G401 (cell line): ENCODE data around the gene FAM13B. TPM values are rescaled to one million over a fixed set of nuclear protein-coding genes. Genes with fewer than 3 reads are reported as not detected.

ENCODE experiments used
- DNase-seq: peaks from one replicate; pipeline ENCODE4 v3.0.0-alpha.2; 2015; ENCODE audit warnings: low spot score
- in situ Hi-C: cut with HindIII; loops from 2 replicates; pipeline ENCODE4 v1.10.0; 2016; ENCODE audit warnings: low sequenced_read_pairs, mixed read lengths
- total RNA-seq: library from RNA; depleted of rRNA; stranded (reverse); fragments of >200 nt; shearing (Covaris generic); gene quantifications from 2 replicates; pipeline ENCODE4 v1.2.3, GENCODE V29; 2014; rRNA removed

Gene FAM13B
- total RNA-seq, 1 experiment from 2014 or later, result 10.9 TPM

GRCh38 chr5:137921931-137922330 is 110.9 kb downstream of the FAM13B start:
- in situ Hi-C loops, result no loop called here
- DNase-seq, result no peak

- DNase-seq, result no peak
Observed at GRCh38 chr5:137916923-137917322, 116.0 kb downstream of the FAM13B start.

GRCh38 chr5:137914758-137915157 is 118.1 kb downstream of the FAM13B start:
- DNase-seq, result no peak

More at GRCh38 chr5:137916923-137917322, 116.0 kb downstream of the FAM13B start:
- in situ Hi-C loops, result no loop called here

GRCh38 chr5:137902408-137903133 is 130.3 kb downstream of the FAM13B start:
- in situ Hi-C loops, result no loop called here
- DNase-seq, result no peak

More at GRCh38 chr5:137914758-137915157, 118.1 kb downstream of the FAM13B start:
- in situ Hi-C loops, result no loop called here

- in situ Hi-C loops, result no loop called here
- no peak for DNase-seq
Observed at GRCh38 chr5:137901011-137901817, 131.7 kb downstream of the FAM13B start.

GRCh38 chr5:137899493-137899892 is 133.4 kb downstream of the FAM13B start:
- in situ Hi-C loops, result no loop called here
- no peak for DNase-seq

- in situ Hi-C loops, result no loop called here
- no peak for DNase-seq
Observed at GRCh38 chr5:137896560-137896959, 136.3 kb downstream of the FAM13B start.

GRCh38 chr5:137894586-137894985 is 138.3 kb downstream of the FAM13B start:
- in situ Hi-C loops, result no loop called here
- DNase-seq, result no peak

- no peak for DNase-seq
- in situ Hi-C loops, result no loop called here
Observed at GRCh38 chr5:137891849-137892248, 141.0 kb downstream of the FAM13B start.

- no peak for DNase-seq
- in situ Hi-C loops, result no loop called here
Observed at GRCh38 chr5:137890845-137891244, 142.0 kb downstream of the FAM13B start.

- in situ Hi-C loops, result no loop called here
- DNase-seq, result peak; percentile 86
Observed at GRCh38 chr5:137888863-137889759, 143.8 kb downstream of the FAM13B start, which contains the start of gene PKD2L2. TSS of gene PKD2L2 (plus strand) at chr5:137889457. CDS start at chr5:137889492, 35 bp downstream.

- in situ Hi-C loops, result no loop called here
- peak; percentile 39 for DNase-seq
Observed at GRCh38 chr5:137888466-137888862, 144.4 kb downstream of the FAM13B start.

Other genes starting within 250 kb of the FAM13B start
- not detected in 2 replicates for gene MYOT, start 165.2 kb downstream of the FAM13B start, total RNA-seq
- not detected in 2 replicates for gene PKD2L2, start 143.6 kb downstream of the FAM13B start, total RNA-seq
- gene WNT8A, start 51.0 kb upstream of the FAM13B start, total RNA-seq, result not detected in 2 replicates
- gene NME5, start 106.3 kb upstream of the FAM13B start, total RNA-seq, result not detected in 2 replicates
- 36.8 and 47.4 TPM in 2 replicates for gene BRD8, start 145.6 kb upstream of the FAM13B start, total RNA-seq
- gene KIF20A, start 146.0 kb upstream of the FAM13B start, total RNA-seq, result 30.7 and 51.0 TPM in 2 replicates
- gene CDC23, start 180.2 kb upstream of the FAM13B start, total RNA-seq, result 25.4 and 53.6 TPM in 2 replicates
- gene GFRA3, start 241.5 kb upstream of the FAM13B start, total RNA-seq, result not detected in 2 replicates